ENCODE data around the gene PLEKHA6.

The PLEKHA6 gene

DNA sequence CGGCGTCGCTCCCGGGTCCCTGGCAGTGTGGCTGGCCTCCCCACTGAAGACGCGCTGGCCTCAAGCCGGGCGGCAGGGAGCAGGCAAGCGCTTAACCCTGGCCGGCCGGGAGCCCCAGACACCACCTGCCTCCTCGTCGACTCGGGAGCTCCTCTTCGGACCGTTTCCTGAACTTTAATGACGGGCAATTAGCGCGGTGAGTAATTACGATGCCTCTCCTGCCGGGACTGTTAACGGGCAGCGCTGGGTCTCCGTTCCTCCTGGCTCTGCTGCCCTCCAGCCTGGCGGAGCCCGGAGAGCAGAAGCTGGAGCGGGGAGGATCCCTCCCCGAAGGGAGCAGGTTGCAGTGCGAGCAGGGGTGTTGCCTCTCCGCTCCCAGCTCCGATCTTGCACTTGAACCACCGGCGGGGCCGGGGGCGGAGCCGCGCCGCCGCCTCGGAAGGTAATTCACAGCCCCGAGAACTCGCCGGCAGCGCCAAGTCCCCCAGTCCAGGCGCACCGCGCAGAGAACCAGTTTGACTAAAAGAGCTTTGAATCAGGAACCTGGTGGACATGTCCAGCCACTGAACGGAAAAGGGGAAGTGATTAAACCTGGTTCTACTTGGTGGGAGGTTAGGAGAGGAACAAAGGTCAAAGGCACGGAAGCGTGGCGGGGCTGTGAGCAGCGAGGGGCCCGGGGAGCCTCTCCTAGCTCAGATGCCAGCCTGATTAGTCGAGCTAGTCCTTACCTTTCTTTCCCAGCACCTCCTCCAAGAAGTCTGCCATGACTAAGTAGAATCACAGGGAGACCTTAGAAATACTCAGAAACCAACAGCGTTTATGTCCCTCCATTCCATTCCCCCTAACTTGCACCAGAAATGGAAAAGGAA, 18.3 kb upstream of the PLEKHA6 start:
- no peak for DNase-seq

DNA sequence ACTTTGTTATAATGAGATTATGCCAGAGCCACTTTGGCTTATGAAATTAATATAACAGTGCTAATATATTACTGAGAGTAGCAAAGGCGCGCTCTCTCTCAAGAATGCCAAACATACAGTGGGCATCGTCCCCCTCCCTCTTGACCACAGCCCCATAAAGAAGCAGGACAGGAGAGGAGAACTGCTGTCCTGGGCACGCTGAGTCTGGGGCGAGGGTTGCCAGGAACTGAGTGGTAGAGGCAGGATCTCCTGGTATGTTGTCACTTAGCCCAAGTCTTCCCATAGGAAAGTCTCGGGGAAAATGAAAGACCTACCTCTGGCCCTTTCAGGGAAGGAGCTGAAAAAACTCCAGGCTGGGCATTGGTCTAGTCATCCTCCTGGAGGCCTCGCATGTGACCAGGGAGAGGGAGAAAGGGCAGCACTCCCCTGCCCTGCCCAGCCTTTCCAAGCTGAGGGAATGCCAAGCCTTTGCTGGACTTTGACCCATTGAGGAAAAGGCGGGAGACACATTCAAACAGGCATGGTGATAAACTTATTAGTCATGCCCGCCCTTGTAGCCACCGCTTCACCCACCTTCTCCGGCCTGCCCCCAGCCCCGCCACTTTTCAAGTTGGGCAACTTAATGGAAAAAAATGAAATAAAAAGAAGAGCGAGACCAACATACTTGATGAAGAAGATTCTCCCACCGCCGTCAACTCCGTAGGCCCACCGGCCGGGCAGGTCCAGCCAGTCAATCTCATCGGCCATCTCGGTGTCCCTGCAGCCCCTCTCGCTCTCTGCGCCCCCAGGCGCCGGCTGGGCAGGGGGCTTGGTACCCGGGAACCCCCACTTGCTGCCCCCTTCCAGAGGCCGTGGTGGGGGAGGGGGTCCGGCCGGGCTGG, 17.4 kb upstream of the PLEKHA6 start:
- DNase-seq: no peak

DNA sequence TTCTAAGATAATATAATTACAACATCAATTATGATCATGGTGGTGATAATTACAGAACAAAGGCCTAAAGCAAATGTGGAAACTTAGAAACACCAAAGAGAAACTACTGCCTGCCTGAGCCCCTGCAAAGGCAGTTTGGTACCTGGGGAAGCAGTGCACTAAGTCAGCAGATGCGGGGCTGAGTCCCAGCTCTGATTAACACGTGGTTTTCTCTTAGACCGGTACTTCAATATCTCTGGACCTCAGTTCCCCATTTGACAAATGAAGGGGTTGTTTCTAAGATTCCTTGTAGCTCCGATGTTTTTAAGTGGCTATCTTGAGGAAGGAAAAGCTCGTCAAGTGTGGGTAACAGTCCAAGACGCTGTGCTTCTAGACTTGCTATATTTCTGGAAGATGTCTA, 16.7 kb upstream of the PLEKHA6 start:
- no peak for DNase-seq

DNA sequence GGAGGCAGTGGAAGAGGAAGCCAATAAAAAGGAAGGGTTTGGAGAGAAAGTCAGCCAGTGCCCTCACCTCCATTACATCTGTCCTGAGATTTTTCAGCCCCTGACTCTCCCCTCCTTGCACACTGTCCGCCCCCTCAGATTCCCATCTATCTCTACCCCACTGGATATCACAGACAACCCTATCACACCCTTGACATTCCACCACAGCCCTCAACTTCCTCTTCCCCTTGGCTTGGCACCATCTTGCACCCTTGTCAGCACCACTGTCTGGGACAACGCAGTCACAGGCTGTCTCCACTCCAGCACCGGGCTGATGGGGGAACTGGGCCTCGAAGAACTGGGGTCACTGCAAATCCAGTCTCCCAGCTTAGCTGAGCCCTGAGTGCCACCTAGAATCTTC, 14.2 kb upstream of the PLEKHA6 start:
- no peak for DNase-seq

DNA sequence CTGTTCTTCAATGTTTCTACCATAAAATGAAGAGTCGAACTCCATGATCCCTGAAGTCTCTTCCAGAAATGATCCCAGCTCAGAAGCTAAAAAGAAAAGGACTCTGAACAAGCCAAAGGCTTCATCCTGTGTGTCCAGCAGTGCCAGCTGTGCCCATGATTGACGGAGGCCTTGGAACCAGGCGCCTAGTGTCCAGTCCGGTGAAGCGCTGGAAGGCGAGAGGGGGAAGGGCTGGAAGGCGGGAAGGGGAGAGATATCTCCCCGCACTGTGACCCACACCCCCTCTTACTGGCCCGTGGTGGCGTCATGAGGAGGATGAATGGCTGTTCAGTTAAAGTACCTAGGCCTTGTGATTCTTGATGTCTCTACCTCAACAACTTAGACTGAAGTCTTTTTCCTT, 10.4 kb upstream of the PLEKHA6 start:
- no peak for DNase-seq

DNA sequence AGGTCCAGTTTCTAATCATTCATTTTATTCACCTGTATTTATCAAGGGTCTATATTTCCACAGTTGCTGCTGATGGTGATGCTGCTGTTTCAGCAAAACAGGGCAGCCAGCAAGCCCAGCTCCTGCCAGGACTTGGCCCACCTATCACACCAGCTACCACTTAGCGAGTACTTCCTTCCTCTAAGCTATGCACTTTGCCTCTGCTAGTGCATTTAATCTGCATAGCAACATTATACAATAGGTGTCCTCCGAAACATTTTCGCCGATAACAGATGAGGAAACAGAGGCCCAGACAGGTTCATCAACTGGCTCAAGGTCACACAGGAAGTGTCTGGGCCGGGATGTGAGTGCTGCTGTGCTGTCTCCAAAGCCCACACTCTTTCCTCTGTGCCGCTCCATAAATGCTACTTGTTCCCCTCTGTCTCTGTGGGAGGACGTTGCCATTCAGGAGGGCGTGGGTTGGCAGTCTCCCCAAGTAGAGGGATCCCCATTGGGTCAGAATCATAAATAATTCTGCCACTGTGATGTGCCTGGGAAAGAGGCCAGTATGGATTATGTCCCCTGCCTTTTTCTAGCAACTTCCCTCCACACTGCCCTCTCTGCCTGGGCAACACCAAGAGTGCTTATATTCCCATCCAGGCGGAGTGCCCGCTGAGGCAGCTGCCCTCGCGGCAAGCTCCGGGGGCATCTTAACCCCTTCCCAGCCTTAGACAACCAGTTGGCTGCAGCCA, 9.4 kb upstream of the PLEKHA6 start:
- DNase-seq: no peak

DNA sequence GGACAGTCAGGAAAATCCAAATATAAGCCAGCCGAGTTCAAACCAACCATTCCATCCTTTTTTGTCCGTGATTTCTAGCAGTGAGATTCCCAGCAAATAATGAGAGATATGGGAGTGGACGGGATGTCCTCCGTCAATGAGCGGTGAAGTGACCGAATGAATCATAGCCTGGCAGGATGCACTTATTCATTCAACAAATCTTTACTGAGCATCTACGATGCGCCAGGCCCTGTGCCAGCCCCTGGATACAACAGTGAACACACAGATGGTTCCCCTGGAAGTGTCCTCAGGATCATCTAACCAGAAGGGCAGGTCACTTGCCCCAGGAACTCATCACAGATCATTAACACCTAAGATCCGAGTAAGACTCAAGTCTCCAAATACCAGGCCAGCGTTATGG, 8.2 kb upstream of the PLEKHA6 start:
- DNase-seq: no peak

DNA sequence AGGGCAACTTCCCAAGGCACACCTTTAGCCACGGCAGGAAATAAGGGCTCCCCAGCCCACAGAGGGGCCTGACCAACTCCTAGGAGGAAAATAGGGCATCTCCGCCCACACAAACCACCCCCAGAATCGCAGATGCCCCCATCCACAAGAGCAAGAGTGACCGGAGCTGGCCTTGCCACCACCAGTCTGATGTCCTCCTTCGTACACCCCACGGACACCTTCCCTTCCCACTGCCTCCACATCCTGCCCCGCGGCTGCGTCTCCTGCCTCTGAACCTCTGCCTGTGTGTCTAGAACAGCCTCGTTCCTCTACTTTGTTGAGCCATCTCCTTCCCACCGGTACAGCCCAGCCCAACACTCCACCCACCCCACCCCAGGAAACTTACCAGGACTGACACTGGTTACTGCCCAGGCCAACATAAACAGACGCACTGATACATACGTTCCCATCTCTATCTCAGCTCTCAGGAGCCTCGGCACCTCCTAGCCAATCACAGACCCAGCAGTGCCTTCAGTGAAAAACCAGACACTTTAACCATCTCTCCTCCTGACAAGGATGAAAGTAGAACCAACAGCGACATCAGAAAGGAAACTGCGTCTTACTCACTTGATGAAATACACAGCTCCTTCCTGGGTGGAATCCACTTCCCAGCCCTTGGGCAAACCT, 7.6 kb upstream of the PLEKHA6 start:
- DNase-seq: no peak

DNA sequence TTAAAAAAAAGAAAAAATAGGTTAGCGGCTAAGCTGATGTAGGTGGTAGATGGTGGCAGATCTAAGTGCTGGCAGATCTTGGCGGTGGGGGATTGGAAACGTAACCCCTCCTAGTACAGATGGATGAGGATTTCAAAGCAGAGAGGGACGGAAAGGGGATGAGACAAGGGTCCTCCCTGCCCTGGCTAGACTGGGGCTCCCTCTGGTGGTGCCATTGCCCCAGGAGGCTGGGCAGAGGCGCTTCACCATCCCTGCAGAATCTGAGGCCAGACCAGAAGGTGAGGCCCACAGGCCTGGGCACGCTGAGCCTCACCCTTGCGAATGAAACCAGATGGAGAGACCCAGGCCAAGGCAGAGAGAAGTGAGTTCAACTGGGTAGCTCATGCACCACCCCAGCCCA, 7.0 kb upstream of the PLEKHA6 start:
- peak; percentile 17 for DNase-seq

DNA sequence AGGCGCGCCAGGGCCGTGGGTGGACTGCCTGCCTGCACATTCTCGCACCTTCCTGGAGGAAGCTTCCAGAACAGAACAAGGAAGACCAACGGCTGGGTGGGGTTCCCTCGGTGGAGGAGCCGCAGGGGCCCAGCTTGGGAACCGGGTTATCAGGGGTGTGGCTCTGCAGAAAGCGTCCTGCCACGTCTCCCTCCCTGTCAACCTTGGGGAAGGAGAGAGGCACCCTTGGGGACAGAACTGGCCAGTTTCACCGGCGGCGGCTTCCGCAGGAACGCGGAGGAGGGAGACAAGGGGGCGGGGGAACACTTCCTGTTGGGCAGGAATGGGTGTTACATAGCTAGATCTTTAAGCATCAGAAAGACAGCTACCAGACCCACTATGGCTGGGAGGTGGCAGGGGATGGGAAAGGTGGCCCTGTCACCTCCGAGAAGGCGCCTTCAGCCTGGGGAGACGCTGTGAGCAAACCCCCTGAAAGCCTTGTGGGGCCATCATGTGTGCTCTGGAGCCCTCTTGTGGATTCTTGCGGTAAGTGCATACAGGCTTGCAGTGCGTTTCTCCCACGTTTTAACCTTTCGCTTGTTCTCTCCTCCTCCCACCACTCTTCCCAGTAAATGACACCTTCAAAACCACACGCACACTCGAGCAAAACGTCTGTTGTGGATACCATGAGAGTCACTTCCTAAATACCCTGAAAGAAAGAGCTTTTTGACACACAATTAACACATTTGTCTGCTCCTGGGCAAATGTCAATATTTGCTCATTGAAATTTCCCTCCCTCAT, 3.8 kb upstream of the PLEKHA6 start:
- peak; percentile 43 for DNase-seq

DNA sequence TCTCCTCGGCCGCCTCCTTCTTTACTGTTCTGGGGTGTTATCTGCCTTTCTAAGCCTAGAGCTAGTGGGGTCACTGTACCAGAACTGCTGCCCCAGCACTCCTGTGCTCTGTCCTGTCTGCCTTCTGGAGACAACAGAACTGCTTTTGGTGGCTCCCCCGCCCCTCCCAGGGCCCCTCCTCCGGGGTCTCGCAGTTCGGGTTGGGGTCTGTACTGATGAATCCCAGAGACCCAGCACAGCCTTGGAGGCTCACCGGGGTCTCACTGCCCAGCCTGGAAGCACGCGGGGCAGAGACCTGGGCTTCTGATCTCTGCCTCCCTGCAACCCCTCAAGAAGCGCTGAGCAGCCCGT, 3.2 kb upstream of the PLEKHA6 start:
- DNase-seq: no peak

DNA sequence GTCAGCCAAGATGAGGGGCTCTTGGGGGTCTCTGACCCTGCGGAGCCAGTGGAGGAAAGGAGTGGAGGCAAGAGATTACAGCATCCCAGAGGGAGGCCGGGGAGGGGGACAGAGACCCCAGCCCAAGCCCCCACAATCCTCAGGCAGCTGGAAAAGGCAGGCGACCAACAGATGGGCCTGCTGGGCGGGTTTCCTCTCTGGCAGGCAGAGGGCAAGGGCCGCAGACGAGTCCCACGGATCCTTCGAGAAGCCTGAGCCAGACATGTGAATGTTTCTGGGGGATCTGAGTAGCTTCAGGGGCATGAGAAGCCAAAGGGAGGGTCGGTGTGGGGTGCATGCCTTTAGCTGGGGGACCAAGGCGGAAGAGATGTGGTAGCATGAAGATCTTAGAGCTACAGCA, 2.1 kb upstream of the PLEKHA6 start:
- no peak for DNase-seq

DNA sequence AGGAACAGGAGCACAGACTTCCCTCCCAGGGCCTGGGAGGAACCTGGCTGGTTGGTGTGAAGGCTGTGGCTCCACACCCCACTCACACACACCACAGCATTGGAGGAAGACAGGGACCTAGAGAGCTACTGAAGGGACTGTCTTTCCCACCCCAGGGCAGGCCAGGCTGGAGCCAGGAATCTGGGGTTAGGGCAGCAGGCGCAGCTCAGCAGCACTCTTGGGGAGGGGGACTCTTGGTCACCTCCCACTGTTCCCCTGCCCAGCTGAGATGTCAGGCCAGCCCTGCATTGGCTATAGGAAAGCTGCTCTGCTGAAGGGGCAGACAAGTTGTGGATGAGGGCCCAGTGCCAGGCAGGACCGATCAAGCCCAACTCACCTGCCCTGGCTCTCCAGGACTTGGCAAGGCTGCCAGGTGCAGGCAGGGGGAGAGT, 1.6 kb upstream of the PLEKHA6 start:
- DNase-seq: no peak

DNA sequence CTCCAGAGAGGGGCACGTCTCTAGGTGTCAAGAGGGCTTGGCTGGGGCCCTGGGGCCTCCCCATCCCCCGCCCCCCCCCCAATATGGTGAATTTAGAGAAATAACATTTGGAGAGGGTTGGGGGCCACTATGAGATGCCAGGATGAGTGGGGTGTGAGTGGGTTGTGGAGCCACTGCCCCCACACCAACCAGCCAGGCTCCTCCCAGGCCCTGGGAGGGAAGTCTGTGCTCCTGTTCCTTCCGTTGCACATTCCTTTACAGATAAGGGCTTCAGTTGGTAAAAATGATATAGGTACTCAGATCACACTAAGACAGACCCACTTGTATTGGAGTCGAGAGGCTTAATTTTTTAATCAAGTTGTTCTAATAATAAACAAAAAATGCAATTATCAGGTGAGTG, 585 bp upstream of the PLEKHA6 start:
- DNase-seq: no peak

DNA sequence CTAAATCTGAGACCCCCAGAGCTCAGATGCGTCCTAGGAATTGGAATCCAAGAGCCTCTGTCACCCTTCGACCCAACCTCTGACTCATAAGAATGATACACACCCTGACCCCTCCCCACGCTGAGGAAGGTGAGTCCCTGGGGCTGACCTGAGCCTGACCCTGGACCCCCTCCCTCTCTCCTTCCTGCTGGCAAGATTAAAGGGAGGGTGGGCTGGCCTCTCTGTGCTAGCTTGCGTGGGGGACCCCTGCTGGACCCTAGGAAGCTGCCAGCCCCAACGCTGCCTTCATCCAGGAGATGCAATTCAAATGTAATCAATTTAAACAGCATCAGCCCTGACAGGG, 627 bp downstream of the PLEKHA6 start:
- no peak for DNase-seq

DNA sequence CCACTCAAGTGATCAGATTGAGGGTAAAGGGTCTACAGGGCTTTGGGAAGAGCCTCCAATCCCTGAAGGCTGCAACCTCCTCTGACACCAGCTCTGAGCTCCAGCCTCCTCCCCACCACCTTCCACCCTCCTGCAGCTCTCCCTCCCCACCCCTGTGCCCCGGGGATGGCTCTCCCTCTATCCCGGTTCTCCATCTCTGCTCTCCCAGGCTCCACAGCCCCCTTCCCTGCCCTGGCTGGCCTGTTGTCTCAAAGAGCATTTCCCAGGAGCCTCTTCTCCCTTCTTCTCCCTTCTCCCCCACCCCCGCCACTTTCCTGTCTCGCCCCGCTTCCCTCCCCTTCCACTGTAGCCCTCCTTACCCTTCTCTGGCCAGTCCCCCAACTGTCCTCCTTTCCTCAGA, 1.1 kb downstream of the PLEKHA6 start:
- no peak for DNase-seq

DNA sequence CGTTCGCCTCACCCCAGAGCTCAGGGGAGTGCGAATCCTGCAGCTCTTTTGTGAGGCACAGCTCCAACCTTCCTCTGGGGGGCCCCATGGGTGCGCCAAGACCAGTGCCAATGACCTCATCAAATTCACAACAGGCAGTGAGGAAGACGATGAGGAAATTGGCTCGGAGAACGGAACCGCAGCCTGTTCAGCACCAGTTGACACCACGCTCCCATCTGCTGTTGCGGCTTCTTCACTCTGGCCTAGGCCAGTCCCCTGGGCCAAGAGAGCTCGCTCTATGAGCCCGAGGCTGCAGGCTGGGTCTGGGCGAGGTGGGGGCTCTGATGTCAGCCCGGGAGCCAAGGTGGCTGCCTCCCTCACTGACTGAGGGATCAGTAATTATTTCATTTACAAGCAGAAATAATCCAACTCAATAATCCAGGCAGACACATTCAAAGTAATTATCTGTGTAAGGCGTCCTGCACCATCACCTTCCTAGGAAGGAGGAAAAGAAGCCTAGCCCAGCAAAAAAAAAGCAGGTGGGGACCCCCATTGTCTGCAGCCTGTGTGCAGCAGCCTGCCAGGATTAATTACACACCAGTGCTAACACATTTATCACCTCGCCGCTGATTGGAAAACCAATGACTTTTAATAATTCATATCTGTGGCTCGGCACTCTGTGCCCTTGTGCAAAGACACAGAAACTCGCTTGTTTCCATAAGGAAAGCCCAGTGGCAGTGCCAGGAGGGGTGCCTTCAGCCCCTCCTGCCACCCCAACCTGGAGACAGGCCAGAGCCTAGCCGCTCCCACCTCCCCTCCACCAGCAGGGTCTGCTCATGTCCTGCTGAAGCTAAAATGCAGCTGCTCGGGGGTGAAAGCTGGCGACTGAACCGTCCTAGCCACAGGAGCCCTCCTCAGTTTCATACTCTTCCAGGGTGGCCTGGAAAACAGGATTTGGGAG, 1.9 kb downstream of the PLEKHA6 start:
- DNase-seq: no peak

DNA sequence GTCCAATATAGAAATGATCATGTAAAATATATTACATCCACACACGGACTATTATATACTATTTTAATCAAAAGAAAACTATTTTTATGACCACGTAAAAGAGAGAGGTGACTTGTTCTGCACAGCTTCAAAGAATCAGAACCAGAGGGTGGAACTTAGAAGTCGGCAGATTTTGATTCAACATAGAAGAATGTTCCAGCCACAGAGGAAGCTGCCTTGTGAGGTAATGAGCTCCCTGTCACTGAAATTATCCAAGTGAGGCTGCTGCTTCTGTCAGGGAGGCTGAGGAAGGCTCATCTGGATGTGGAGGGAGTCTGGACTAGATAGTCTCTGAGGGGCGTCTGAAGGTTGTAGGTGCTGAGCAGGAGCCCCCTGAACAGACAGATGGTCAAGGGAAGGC, 2.7 kb downstream of the PLEKHA6 start:
- DNase-seq: no peak

DNA sequence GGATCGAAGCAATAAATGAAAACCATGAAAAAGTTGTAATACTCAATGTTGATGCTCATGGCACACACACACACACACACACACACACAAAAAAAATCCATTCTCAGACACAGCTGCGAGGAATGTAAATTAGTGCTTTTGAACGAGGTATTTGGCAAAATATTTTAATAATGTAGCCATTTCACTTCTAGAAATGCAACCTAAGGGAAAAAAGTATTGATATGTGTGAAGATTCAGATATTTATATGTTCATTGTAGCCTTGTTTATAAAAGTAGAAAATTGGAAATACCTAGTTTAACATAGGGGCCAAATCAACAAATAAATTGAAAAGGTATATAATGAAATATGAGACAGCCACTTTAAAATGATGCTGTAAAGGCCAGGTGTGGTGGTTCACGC, 3.8 kb downstream of the PLEKHA6 start:
- DNase-seq: no peak

DNA sequence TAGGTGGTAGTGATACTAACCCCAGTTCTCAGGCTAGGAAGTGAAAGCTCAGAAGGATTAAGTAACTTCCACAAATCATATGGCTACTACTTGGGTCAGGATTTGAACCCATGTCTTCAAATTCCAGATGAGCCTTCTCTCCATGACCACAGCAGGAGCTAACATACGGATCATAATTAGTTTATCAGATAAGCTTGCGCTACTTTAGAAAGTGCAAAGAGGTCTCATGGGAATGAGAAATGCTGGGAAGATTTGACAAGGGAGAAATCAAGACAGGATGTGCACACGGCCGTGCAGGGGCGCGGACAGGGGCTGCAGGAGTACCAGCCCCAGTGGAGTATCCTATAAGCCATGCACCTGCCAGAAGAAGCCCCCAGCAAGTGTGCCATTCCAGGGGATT, 5.2 kb downstream of the PLEKHA6 start:
- DNase-seq: no peak

All from COR-L47 (cell line).